GM12873 (cell line): ENCODE measurements around the gene PPP1R9B.

ENCODE experiments used
- CTCF ChIP-seq: IDR thresholded peaks from 2 replicates; pipeline ENCODE4 v1.5.1; 2012; ENCODE audit warnings: low read depth, mild to moderate bottlenecking, moderate library complexity, low read length, control low read depth; ENCODE audit not compliant: insufficient read depth; ENCODE audit errors: missing control alignments

The PPP1R9B gene

GRCh38 chr17:50194934-50195865 lies 44.7 kb upstream of the PPP1R9B start:
- peak; percentile 32 for TF ChIP-seq CTCF

- TF ChIP-seq CTCF, result no peak
Measured at GRCh38 chr17:50194140-50194933, 43.9 kb upstream of the PPP1R9B start.

- TF ChIP-seq CTCF, result no peak
Measured at GRCh38 chr17:50192618-50193291, 42.3 kb upstream of the PPP1R9B start.

GRCh38 chr17:50192144-50192617 lies 41.7 kb upstream of the PPP1R9B start:
- TF ChIP-seq CTCF, result no peak

GRCh38 chr17:50191359-50192143 lies 41.1 kb upstream of the PPP1R9B start:
- TF ChIP-seq CTCF, result no peak

GRCh38 chr17:50190603-50191358 lies 40.3 kb upstream of the PPP1R9B start:
- no peak for TF ChIP-seq CTCF
